IMR-90 (cell line): ENCODE data around the gene POLR3A. TPM values are rescaled to one million over a fixed set of nuclear protein-coding genes. Genes with fewer than 3 reads are reported as not detected.

Experiments
- ATAC-seq: fragments of 200-7000 bp; cut with Tn5 transposase; 2 replicates; pipeline ENCODE4 v1.9.1; 2020; ENCODE audit warnings: low read depth, mild to moderate bottlenecking, moderate library complexity
- BruUV-seq: library from RNA; stranded (reverse); fragments of 400-500 nt; replicated peaks from 2 replicates; lab custom pipeline; 2021; lab: Mats Ljungman, UMichigan
- CTCF ChIA-PET: fragments of 300-600 bp; formaldehyde crosslinking; extraction: SDS; loops from one replicate; lab custom pipeline; 2021; ENCODE audit warnings: antibody characterized with exemption; lab: Yijun Ruan, JAX
- POLR2A ChIA-PET: fragments of 300-600 bp; sonication (Branson Sonifier 250); formaldehyde crosslinking; loops from one replicate; lab custom pipeline; 2022; ENCODE audit warnings: antibody characterized with exemption; ENCODE audit not compliant: unreplicated experiment; lab: Charles Lee
- DNase-seq: peaks from one replicate; pipeline ENCODE4 v3.0.0; 2013
- H2AFZ ChIP-seq: replicated peaks from 2 replicates; pipeline ENCODE3; 2013; ENCODE audit warnings: low read length, mild to moderate bottlenecking; ENCODE audit not compliant: poor library complexity
- H2AK5ac ChIP-seq: 2 replicates; pipeline ENCODE4 v1.6.1; 2013; ENCODE audit warnings: low read depth, low read length, inconsistent platforms
- H2AK9ac ChIP-seq: replicated peaks from 2 replicates; pipeline ENCODE3; 2013; ENCODE audit warnings: mild to moderate bottlenecking, low read depth, low read length, moderate library complexity; ENCODE audit not compliant: poor library complexity
- H2BK120ac ChIP-seq: 2 replicates; pipeline ENCODE4 v1.6.1; 2013; ENCODE audit warnings: low read depth, low read length, inconsistent platforms
- H2BK15ac ChIP-seq: 3 replicates; pipeline ENCODE4 v1.6.1; 2013; ENCODE audit warnings: low read depth, low read length, inconsistent platforms
- H2BK20ac ChIP-seq: 2 replicates; pipeline ENCODE4 v1.6.1; 2013; ENCODE audit warnings: low read depth, mild to moderate bottlenecking, inconsistent platforms, low read length, moderate library complexity
- H2BK5ac ChIP-seq: 2 replicates; pipeline ENCODE4 v1.6.1; 2013; ENCODE audit warnings: mild to moderate bottlenecking, low read depth, low read length, inconsistent platforms; ENCODE audit not compliant: poor library complexity, severe bottlenecking
- H3K14ac ChIP-seq: replicated peaks from 2 replicates; pipeline ENCODE4 v1.6.1; 2013; ENCODE audit warnings: low read depth, low read length, inconsistent platforms
- H3K18ac ChIP-seq: 2 replicates; pipeline ENCODE4 v1.6.1; 2013; ENCODE audit warnings: low read depth, low read length, control low read depth
- H3K23ac ChIP-seq: 2 replicates; pipeline ENCODE4 v1.6.1; 2013; ENCODE audit warnings: low read depth, low read length, inconsistent platforms
- H3K27ac ChIP-seq: 2 replicates; pipeline ENCODE4 v1.5.1; 2013; ENCODE audit warnings: mild to moderate bottlenecking, control low read depth, low read length; ENCODE audit not compliant: insufficient read depth
- H3K27me3 ChIP-seq: 2 replicates; pipeline ENCODE4 v1.6.1; 2013; ENCODE audit warnings: low read length; ENCODE audit not compliant: control insufficient read depth, insufficient read depth
- H3K36me3 ChIP-seq: 2 replicates; pipeline ENCODE4 v1.6.1; 2013; ENCODE audit warnings: low read length, mixed read lengths; ENCODE audit not compliant: control insufficient read depth, insufficient read depth
- H3K4ac ChIP-seq: 2 replicates; pipeline ENCODE4 v1.6.1; 2013; ENCODE audit warnings: low read depth, low read length, inconsistent platforms
- H3K4me1 ChIP-seq: 2 replicates; pipeline ENCODE4 v1.6.1; 2013; ENCODE audit warnings: low read length, mixed read lengths; ENCODE audit not compliant: control insufficient read depth, insufficient read depth
- H3K4me2 ChIP-seq: 2 replicates; pipeline ENCODE4 v1.6.1; 2013; ENCODE audit warnings: low read depth, mild to moderate bottlenecking, control low read depth, low read length, moderate library complexity
- H3K4me3 ChIP-seq: 2 replicates; pipeline ENCODE4 v1.5.1; 2013; ENCODE audit warnings: low read depth, mild to moderate bottlenecking, control low read depth, low read length, moderate library complexity; ENCODE audit not compliant: insufficient read depth
- H3K56ac ChIP-seq: 2 replicates; pipeline ENCODE4 v1.6.1; 2013; ENCODE audit warnings: low read length, inconsistent platforms; ENCODE audit not compliant: insufficient read depth; ENCODE audit errors: extremely low read depth
- H3K79me1 ChIP-seq, 2 experiments: 2 replicates each; pipeline ENCODE4 v1.6.1; 2013; ENCODE audit warnings: low read length in 2 of 2, inconsistent platforms in 1 of 2, low read depth in 1 of 2
- H3K9ac ChIP-seq: 2 replicates; pipeline ENCODE4 v1.6.1; 2013; ENCODE audit warnings: low read depth, low read length, control low read depth
- H3K9me1 ChIP-seq: 2 replicates; pipeline ENCODE4 v1.6.1; 2013; ENCODE audit warnings: low read length, inconsistent platforms; ENCODE audit not compliant: insufficient read depth
- H3K9me3 ChIP-seq: 2 replicates; pipeline ENCODE4 v1.6.1; 2013; ENCODE audit warnings: low read length; ENCODE audit not compliant: control insufficient read depth, insufficient read depth
- H4K20me1 ChIP-seq: 2 replicates; pipeline ENCODE4 v1.6.1; 2013; ENCODE audit warnings: low read length, inconsistent platforms; ENCODE audit not compliant: insufficient read depth
- H4K5ac ChIP-seq: 2 replicates; pipeline ENCODE4 v1.6.1; 2013; ENCODE audit warnings: mild to moderate bottlenecking, low read depth, low read length, control low read depth
- H4K8ac ChIP-seq, 2 experiments: 2 replicates each; pipeline ENCODE4 v1.6.1; 2013; ENCODE audit warnings: low read depth in 2 of 2, low read length in 2 of 2, control low read depth in 1 of 2, inconsistent platforms in 1 of 2
- H4K91ac ChIP-seq: 2 replicates; pipeline ENCODE4 v1.6.1; 2013; ENCODE audit warnings: low read depth, low read length, inconsistent platforms; ENCODE audit not compliant: insufficient read depth
- NFE2L2 ChIP-seq: fragments of 150-350 bp; IDR thresholded peaks from 2 replicates; pipeline ENCODE4 v1.6.1; 2016; ENCODE audit warnings: low read depth, mild to moderate bottlenecking, low read length
- WGBS, 2 experiments: methylation state at CpG; one replicate each; pipeline versions ENCODE4 v1.1.5 to v1.1.7; 2013; ENCODE audit warnings: missing lambda C conversion rate in 2 of 2; ENCODE audit not compliant: insufficient read length in 1 of 2; ENCODE audit errors: extremely low coverage in 2 of 2; 5-methylcytosine and 5-hydroxymethylcytosine counted together
- dilution Hi-C: fragments of 300-500 bp; cut with HindIII; formaldehyde crosslinking; loops from one replicate; pipeline ENCODE4 v1.14.3; 2018; ENCODE audit warnings: low sequenced_read_pairs; ENCODE audit not compliant: unreplicated experiment
- in situ Hi-C: fragments of 300-500 bp; cut with MboI; formaldehyde crosslinking; loops from 3 replicates; pipeline ENCODE4 v1.14.3; 2019; ENCODE audit warnings: low sequenced_read_pairs, inconsistent platforms, mixed read lengths
- intact Hi-C: fragments of 100-400 bp; cut with micrococcal nuclease; formaldehyde crosslinking; loops from 2 replicates; pipeline ENCODE4 v1.10.0; 2022
- polyA plus RNA-seq, 3 experiments: library from polyadenylated mRNA; depleted of rRNA; stranded (reverse); fragments of >200 nt; gene quantifications; 2 replicates each; pipeline ENCODE4 v1.2.3, GENCODE V29; 2012; ENCODE audit warnings: low replicate concordance in 1 of 3
- total RNA-seq: library from RNA; depleted of rRNA; stranded (reverse); fragments of >200 nt; gene quantifications from 2 replicates; pipeline ENCODE4 v1.2.3, GENCODE V29; 2012

The POLR3A gene
- total and polyA plus RNA-seq, 2 of the 4 experiments (the other 2 are of a cell fraction) = 11.9 to 24.4 TPM

GRCh38 chr10:77993620-77994019 is 35.7 kb downstream of the POLR3A start:
- intact Hi-C loops (no loop called here), dilution Hi-C loops (no loop called here), in situ Hi-C loops (no loop called here)
- H3K9me1 ChIP-seq = no peaks in the 10 kb centered on the region
- H2BK15ac ChIP-seq = no peak overlapping the region
- no peak overlapping the region for H3K27ac ChIP-seq
- no peak overlapping the region for H2BK120ac ChIP-seq
- H3K9me3 ChIP-seq = no peaks in the 10 kb centered on the region
- no CpG with 5 or more reads among the region's 3 CpGs for WGBS, 2 experiments
- no peak overlapping the region for H3K18ac ChIP-seq
- no peak for TF ChIP-seq NFE2L2
- no peak overlapping the region for H3K4ac ChIP-seq
- no peaks in the 10 kb centered on the region for H3K27me3 ChIP-seq
- H2AK5ac ChIP-seq = no peak overlapping the region
- ChIA-PET CTCF (no interaction called here), POLR2A (no interaction called here)
- no peak overlapping the region for H3K23ac ChIP-seq
- H3K4me1 ChIP-seq = no peaks in the 10 kb centered on the region
- H4K5ac ChIP-seq = no peak overlapping the region
- no peak overlapping the region for H2BK20ac ChIP-seq
- no peak overlapping the region for H3K14ac ChIP-seq
- H3K4me2 ChIP-seq = no peak overlapping the region
- no peak overlapping the region for H4K8ac ChIP-seq
- H2AFZ ChIP-seq = no peak overlapping the region
- no TSS peak for BruUV-seq
- no peak overlapping the region for H4K91ac ChIP-seq
- H4K20me1 ChIP-seq = no peaks in the 10 kb centered on the region
- peaks cover 32% of the 10 kb centered on the region for H3K36me3 ChIP-seq
- H3K4me3 ChIP-seq = no peak overlapping the region
- H3K79me1 ChIP-seq = peaks cover 9 to 17% of the 10 kb centered on the region in 2 experiments; a peak in 3 of 4 replicates
- no peak overlapping the region for H3K9ac ChIP-seq
- no peak overlapping the region for H2BK5ac ChIP-seq
- no peak overlapping the region for H3K56ac ChIP-seq
- no peak overlapping the region for H2AK9ac ChIP-seq
- ATAC-seq = no peak
- no peak for DNase-seq
